GM18873 (cell line): ENCODE measurements around the gene KCNQ2.
"Not testable (repeated sequence)": the region's sequence is repeated elsewhere in the genome, so short reads cannot be mapped to it uniquely, and the experiment has no call there.

Experiments
- ATAC-seq: cut with Tn5 transposase; IDR thresholded peaks from one replicate; pipeline ENCODE4 v1.9.1; 2021; ENCODE audit warnings: mild to moderate bottlenecking, moderate library complexity, moderate number of reproducible peaks; ENCODE audit not compliant: unreplicated experiment, low FRiP score

KCNQ2 gene

DNA sequence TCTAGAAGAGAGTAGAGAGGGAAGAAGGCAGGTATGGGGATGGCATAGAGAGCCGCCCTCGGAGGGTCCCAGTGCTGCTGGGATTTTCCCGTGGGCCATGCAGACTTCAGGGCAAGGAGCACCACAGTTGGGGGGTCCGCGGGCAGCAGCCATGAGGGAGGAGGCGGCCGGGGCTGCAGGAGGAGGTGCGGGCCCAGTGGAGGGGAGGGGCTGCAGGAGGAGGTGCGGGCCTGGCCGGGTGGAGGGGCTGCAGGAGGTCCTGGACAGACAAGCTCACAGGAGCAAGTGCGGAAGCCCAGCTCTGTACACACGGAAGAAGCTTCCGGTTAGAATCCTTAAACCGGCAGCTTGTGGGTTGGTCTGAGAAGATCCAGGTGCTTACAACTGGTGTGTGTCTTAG is 76.7 kb downstream of the KCNQ2 start:
- no peak for ATAC-seq

DNA sequence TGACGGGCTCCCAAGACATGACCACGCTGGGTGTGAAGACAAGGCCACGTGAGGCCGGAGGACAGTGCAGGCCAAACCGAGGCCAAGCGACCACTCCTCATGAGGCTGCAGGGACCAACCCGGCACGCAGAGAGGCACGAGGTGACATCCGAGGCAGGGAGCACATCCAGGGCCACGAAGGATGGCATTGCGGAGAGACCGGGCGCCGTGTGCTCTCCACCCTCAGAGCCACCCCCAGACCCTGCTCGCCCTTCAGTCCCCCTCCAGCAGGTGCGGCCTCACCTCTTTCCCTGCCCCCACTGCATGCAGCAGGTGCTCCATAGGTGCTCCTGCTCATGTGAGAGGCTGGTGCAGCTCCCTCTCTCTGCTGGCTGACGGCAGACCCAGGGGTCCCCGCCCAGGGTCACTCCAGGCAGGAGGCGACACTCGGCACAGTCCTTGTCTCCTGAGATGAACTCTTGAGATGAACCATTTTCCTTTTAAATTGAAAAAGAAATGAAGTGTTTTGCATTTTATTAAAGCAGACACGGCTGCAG is 77.5 kb downstream of the KCNQ2 start:
- ATAC-seq: no peak

DNA sequence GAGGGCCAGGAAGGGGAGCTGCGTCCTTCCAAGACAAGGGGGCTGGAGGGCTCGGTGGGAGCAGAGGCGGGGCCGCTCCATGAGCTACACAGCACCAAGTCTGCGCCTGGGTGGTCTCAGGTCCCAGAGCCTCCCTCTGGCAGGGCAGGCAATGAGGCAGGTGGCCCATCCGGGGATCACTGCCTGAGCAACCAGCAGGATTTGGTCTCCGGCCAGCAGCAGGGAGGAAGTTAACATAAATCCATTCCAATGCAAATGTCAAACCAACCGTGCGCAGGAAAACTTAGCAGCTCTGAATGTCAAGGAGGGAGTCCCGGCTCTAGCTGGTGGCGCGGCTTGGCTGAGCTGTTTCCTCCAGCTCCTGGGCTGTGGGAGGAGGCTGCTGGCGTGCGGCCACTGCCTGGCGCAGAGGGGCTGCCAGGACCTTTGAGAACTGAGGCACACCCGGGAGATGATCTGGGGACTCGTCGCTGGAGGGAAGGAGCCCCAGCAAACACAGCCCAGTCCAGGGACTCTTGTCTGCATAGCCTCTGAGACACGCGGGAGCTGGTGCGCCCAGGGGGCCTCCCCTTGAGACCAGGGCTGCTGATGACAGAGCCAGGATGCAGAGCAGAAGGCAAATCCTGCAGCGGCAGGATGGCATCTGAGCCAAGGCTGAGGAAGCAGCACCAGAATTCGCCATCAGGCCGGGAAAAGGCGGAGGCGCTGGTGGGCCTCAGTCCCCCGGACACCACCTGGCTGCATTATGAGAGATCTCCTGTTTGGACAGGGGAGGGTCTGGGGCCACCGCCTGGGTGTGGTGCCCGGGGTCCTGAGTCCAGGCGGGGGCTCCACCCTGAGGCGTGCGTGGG is 78.2 kb downstream of the KCNQ2 start:
- no peak for ATAC-seq

DNA sequence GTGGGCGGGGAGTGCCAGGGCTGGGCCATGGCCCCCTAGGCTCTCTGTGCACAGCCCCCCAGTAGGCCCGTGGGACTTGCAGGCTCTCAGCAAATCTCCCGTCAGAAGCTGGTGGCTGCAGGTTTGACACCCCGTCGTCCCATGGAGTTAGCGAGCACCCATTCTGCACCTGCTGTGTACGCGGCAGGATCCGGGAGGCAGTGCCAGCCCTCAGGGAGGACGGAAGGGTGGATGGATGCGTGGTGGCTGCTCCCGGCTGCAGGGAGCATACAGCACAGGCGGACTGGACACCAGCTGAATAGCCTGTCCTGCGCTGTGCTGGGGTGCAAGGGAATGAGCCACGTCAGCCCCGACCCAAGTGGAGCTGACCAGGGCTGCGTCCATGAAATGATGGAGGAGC is 78.9 kb downstream of the KCNQ2 start:
- no peak for ATAC-seq

DNA sequence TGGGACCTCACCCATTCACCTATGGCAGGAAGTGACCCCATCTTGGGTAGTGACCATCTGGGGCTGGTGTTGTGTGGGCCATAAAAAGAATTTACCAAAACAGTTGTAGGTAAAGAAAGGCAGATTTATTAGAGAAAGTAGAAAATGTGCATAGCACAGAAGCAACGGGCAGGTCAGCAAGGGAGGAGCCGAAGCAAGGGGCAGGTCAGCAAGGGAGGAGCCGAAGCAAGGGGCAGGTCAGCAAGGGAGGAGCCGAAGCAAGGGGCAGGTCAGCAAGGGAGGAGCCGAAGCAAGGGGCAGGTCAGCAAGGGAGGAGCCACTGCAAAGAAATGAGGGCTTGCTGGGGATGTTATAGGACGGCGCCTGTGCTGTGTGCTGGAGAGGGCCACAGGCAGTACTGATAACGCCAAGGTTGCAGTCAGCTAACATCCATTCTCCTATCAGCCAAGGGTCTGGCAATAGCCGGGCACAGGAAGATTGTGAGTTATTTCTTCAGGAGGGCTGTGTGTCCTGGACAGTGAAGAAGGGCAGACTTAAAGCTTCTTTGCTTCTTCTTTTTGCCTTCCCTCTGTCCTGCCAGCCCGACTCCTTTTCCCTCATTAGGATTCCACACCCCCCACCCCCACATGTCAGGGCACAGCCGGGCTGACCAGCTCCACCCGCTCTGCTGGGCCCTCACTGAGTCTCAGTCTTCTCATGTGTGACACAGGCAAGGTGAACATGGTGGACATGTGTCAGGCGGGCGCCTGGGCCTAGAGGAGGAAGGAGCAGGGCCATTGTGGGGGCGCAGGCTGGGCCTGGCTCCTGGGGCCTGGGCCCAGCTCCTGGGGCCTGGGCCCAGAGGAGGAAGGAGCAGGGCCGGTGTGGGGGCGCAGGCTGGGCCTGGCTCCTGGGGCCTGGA is 79.7 kb downstream of the KCNQ2 start:
- ATAC-seq: no peak

DNA sequence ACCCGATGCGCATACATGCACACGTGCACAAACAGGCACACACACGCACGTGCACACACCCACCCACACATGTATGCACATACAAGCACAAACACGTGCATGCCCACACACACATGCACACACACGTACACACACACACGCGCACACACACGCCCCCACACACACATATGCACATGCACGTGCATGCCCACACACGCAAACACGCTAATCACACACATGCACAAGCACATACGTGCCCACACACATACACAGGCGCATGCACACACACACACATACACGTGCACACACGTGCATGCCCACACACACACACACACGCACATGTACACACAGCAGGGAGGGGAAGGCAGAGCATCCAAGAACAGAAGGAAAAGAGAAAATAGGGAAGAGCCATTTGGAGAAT is 84.5 kb downstream of the KCNQ2 start:
- no peak for ATAC-seq

DNA sequence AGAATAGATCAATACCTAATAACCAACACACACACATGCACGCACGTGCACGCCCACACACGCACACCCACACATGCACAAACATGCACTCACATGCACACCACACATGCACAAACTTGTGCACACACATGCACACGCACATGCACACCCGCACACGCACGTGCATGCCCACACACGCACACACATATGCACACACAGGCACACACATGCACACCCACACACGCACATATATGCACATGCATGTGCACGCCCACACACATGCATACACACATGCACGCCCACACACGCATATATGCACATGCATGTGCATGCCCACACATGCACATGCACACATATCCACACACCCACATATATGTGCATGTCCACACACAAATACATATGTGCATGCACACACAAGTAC is 85.1 kb downstream of the KCNQ2 start:
- no peak for ATAC-seq

DNA sequence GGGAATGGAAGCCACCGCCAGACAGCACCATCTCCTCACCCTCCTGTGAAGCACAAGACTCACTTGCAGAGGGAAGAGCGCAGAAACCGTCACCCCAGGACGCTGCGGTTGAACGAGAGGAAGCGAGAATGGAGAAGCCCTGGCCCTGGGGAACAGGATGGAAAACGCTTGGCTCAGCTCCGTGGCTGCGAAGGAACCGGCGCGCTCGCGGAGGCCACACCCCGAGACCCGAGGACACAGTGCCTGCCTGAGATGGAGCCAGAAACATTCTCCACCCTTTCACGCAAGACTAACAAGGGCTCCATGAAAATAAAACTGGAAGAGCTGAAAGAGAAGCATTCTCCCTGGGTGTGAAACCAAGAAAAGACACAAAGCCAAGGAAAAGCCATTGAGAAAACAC is 86.0 kb downstream of the KCNQ2 start:
- ATAC-seq: no peak

DNA sequence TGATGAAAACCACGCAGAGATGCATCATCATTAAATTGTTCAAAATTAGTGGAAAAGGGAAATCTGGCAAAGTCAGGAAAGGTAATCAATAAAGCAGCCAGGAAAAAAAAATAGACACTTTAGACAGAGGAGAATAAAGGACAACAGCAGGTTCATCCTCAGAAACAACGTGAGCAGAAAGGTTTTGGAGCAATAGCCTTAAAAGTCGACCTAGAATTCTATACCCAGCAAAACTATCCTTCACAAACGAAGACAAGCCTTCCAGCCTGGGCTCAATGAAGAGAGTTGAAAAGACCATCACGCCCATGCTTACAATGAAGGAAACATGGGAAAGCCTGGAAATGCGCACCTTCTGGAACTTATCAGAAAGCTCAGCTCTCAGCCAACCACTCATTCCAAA is 86.6 kb downstream of the KCNQ2 start:
- no peak for ATAC-seq

DNA sequence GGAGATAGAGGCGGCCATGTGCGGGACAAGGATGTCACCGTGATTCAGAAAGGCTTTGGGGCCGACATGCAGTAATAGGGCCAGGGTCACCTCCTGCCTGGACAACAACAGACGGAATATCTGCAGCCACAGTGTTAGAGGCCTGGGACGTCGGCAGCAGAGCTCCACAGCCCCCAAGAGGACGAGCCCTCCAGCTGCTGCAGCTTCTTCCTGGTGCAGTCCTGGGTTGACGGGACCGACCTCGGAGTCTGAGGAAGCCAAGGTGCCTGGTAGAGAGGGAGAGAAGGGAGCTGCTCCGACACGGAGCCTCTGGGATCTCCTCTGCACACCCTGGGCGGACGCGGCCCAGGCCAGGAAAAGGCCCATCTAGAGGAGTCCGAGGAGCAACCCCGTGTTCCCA is 88.1 kb downstream of the KCNQ2 start:
- ATAC-seq: no peak

DNA sequence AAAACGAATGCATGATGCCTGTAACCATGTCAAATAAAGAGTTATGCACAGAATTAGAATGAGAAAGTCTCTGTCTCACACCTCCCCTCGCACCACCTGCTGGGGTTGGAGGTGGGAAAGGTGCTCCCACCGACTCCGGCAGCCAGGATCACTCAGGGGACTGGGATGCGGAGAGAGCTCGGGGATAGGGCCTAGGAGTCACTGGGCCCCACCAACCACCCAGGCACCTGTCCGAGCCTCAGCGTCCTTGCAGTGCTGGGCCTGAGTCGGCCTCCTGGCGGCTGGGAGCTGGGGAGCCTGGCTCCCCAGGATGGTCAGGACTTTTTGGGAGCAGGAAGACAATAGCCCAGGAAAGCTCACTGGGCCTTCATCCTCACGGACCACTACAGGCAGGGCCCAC is 88.9 kb downstream of the KCNQ2 start:
- no peak for ATAC-seq

DNA sequence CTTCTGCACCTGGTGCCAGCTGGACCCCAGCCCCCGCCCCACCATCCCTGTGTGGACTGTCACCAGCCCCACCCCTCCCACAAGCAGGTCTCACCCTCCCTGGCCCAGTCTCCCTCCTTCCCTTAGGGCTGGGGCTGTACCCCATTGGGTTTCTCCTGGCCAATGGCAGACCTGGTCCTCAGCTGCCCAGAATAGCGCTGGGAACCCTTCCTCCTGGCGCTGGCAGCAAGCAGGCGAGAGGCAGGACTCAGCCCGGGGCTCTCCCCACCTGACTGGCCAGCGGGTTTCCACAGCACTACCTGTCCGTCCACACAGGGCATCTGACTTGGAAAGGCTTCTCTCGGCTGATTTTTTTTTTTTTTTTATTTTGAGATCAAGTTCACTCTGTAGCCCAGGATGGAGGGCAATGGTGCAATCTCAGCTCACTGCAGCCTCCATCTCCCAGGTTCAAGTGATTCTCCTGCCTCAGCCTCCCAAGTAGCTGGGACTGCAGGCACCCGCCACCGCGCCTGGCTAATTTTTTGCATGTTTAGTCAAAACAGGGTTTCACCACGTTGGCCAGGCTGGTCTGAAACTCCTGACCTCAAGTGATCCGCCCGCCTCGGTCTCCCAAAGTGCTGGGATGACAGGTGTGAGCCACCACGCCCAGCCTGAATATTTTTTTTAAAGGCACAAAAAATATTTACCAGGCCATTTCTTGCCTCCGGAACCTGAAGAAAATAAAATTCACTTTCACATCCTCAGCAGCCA is 89.7 kb downstream of the KCNQ2 start:
- no peak for ATAC-seq

DNA sequence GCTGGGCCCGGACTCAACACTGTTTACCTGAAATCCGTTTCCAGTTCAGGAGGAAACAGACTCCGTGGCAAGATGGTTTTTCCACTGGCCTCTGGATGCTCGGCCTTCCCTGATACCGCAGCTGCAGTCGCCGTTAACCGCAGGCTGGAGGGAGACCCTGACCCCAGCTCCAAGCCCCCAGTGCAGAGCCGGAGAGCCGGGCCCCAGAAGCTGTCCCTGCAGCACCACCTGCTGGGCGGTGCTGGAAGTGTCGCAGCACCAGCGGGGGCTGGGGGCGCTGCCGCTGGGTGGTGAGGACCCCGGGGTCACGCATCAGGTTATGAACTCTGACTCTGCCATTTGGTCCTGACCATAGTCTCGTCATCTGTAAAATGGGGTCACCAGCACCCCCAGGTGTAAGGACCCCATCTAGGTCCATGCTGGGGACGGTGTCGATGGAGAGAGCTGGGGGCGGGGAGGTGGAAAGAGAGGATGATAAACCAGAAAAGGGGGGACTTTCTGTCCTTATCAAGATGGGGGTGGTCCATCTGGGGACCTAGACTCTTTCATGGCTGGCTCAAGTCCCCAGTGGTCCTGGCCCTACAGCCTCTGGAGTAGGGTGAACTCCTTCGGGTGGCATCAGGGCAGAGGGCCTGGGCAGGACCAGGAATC is 90.5 kb downstream of the KCNQ2 start:
- no peak for ATAC-seq

DNA sequence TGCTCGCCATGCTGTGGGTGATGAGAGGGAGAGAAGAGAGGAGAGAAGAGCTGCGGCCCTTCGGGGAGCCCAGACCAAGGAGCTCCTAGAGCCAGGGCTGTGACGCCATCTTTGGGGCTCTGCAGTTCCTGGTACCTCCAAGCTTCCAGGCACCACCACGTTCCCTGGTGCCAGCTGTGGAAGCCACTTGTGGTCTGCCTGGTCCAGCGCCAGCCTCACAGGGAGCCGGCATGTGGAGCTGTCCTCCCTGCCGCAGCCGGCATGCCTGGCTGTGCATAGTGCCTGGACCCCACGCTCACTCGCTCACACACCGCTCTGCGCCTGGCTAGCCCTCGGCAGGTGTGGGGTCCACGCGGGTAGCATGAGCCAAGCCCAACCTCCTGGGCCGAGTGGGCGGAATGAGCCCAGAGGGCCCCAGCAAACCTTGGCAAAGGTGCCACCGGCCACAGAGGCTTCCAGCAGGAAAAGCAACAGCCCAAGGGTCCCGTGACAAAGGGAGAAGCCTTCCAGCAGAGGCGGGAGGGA is 92.0 kb downstream of the KCNQ2 start:
- no peak for ATAC-seq

DNA sequence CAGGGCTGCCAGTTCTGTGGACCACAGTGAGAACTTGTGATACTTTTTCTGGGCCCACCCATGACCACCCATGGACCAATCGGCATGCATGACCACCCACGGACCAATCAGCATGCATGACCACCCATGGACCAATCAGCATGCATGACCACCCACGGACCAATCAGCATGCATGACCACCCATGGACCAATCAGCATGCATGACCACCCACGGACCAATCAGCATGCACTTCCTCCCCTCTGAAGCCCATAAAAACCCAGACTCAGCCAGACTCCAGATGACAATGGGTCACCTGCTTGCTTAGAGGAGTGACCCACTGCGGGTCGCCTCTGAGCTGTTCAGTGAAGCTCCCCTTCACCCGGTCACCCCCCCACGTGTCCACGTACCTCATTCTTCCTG is 92.6 kb downstream of the KCNQ2 start:
- not testable (repeated sequence) for ATAC-seq

DNA sequence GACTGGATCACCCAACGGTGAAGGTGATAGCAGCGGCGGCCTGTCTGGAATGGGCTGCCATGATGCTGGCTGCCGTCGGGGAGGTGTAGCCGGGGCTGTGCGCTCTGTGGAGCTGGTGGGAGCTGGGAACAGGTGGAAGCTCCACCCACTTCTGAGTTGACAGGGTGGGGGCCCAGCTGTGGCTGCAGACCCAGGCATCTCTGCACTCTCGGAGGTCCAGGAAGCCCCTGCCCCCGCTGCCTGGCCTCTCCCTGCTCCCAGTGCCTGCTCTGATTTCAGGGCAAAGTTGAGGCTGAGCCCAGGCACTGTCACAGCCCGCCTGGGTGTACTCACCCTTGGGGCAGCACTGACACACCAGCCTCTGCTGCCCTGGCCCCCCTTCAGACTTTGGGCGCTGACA is 93.2 kb downstream of the KCNQ2 start:
- ATAC-seq: no peak

DNA sequence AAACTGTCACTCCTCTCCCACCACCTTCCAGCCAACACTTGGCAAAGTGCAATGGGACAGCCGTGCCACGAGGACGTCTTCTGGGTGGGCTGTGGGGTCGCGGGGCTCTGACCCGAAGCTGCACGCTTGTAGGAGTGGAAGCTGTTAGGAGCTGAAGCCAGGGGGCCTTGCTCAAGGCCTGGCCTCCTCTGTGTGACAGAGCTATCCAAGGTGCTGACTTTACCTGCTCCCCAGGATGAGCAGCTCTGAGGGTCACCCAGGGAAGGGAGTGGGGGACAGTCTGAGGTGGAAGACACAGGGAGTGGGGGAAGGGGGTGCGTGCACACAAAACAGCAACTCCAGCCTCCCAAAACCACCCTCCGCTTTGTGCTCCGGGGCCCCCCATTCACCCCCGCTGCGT is 93.8 kb downstream of the KCNQ2 start:
- no peak for ATAC-seq

DNA sequence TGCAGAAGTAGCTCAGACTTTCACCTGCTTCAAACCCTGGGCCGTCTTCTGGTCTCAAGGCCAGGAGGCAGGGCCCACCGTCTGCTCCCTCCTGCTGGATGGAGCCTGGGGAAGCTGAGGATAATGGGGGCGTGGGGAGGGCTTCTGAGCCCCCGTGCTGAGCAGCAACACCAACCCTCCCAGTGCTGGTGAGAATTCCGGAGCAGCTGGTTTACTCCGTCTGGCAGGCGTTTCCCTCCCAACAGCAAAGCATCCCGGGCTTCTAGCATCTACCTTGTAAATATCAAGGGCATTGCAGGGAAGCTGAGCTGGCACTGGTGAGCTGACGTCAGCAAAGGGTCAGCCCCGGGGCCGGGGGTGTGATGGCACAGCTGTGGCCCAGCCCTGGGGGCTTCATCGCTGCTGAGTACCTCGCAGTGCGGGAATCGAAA is 94.5 kb downstream of the KCNQ2 start:
- ATAC-seq: no peak

DNA sequence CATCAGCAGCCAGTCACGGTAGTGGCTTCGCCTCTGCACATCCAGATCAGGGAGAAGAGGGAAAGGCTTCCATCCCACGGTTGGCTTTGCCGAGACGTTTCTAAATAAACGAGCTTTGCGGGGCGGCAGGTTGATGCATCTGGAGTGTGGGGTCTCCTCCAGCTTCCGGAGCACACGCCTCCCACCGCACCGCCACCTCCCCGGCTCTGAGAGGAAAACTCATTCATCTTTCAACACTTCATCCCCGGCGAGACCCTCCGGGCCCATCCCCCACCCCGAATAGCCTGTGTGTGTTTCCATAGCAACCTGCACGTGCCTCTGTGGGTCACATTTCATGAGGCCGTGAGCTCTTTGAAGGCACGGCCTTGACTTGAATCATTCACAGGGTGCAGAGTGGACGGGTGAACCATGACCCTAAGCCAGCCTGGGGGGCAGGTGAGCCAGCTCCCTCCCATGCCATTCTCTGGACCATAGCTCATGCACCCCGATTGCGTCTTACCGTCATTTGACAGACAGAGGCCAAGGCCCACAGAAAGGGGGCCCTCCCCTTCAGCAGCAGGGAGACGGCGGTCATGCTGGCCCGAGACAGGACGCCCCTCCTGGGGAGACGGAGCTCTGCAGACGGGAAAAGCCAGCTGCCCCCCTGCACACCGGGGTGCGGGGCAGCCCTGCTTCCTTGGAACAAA is 95.1 kb downstream of the KCNQ2 start:
- no peak for ATAC-seq
